ENCODE data around the gene NTF4.
"Not testable (repeated sequence)": the region's sequence is repeated elsewhere in the genome, so short reads cannot be mapped to it uniquely, and the experiment has no call there.

Gene NTF4

DNA sequence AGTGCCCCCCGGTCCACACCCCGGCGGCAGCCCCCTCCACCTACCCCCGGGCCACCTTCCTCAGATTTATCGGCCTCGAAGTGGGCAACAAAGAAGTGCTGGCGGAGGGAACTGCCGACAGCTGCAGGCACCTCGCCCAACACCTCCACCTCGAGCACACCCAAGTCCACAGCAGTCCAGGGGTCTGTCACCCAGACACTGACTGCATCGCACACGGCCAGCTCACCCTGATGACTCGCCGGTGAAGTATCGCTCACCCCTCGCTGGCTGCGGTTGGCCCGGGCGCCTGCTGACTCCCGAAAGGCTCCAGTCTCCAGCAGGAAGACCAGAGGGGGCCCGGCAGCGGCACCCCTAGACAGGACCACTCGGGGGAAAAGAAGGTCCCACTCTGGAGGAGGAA is 39.0 kb downstream of the NTF4 start:
- not testable (repeated sequence) for H3K36me3 ChIP-seq (ENCODE audit: control insufficient read depth, insufficient read depth, low read length); H3K4me3 ChIP-seq (ENCODE audit: low read depth, low read length); H3K9ac ChIP-seq (ENCODE audit: low read depth, low read length); H3K4me1 ChIP-seq (ENCODE audit: control insufficient read depth, insufficient read depth, low read length); H3K9me3 ChIP-seq (ENCODE audit: control insufficient read depth, insufficient read depth, low read length)
- peaks cover 13% of the 10 kb centered on the region for H3K27me3 ChIP-seq (ENCODE audit: control insufficient read depth, insufficient read depth, low read length)

DNA sequence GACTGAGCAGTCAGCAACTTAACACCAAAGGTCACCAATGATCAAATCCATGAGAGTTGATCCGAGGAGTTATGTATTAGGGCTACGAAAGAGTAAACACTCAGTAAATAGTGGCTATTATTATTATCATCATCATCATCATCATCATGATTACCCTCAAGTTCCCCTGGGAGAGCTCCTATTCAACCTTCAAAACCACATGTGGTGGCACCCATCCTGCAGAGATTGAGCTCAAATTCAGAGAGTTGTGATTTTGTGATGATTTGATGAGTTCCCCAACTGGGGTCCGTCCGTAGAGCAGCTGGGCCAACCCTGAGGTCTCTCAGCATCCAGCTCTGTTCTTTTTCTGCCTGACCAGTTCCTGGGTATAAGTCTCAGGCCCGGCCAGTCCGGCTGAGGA is 39.5 kb downstream of the NTF4 start:
- not testable (repeated sequence) for H3K4me3 ChIP-seq (ENCODE audit: low read depth, low read length); H3K36me3 ChIP-seq (ENCODE audit: control insufficient read depth, insufficient read depth, low read length); H3K9me3 ChIP-seq (ENCODE audit: control insufficient read depth, insufficient read depth, low read length); H3K9ac ChIP-seq (ENCODE audit: low read depth, low read length); H3K4me1 ChIP-seq (ENCODE audit: control insufficient read depth, insufficient read depth, low read length)
- H3K27me3 ChIP-seq (ENCODE audit: control insufficient read depth, insufficient read depth, low read length) = peaks cover 18% of the 10 kb centered on the region

DNA sequence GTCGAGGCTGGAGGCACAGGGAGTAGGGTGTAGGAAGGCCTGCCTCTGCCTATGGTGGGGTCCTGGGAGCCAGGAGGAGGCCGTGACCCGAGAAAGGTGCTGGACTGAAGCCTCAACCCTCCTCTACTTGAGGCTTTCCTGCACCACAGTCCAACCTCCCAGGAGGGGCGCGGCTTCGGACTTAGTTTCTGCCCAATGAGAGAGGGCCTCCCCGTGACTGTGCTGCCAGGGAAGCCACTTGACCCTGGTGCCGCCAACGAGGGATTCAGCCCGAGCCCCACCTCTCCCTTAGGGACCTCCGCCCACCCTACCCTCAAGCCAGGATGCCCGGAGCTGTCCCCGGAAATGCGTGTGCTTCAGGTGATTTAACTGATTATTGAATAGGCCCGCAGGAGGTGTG is 40.4 kb downstream of the NTF4 start, which contains the start of gene CGB3:
CGB3 (minus strand) TSS at position 101 of the 400 bp plus-strand sequence. CDS start 362 bp downstream, outside the sequence.
- not testable (repeated sequence) for H3K36me3 ChIP-seq (ENCODE audit: control insufficient read depth, insufficient read depth, low read length); H3K9me3 ChIP-seq (ENCODE audit: control insufficient read depth, insufficient read depth, low read length); H3K4me3 ChIP-seq (ENCODE audit: low read depth, low read length); H3K4me1 ChIP-seq (ENCODE audit: control insufficient read depth, insufficient read depth, low read length); H3K9ac ChIP-seq (ENCODE audit: low read depth, low read length)
- H3K27me3 ChIP-seq (ENCODE audit: control insufficient read depth, insufficient read depth, low read length) = peaks cover 18% of the 10 kb centered on the region

DNA sequence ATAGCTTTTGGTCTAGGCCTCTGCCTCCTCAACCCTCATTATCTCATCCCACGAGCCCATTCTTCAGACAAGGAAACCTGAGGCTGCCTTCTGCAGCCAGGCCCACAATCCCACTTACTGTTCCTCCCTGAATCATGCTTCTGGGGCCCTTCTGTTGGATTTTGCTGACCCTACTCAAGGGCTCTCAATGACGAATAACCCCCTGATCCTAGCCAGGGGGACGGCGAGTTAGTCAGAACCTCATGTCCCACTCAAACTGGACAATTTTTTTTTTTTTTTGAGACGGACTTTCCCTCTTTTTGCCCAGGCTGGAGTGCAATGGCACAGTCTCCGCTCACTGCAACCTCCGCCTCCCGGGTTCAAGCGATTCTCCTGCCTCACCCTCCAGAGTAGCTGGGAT is 42.5 kb downstream of the NTF4 start:
- peaks cover 9% of the 10 kb centered on the region for H3K4me1 ChIP-seq (ENCODE audit: control insufficient read depth, insufficient read depth, low read length)
- peaks cover 30% of the 10 kb centered on the region for H3K27me3 ChIP-seq (ENCODE audit: control insufficient read depth, insufficient read depth, low read length)
- H3K4me3 ChIP-seq (ENCODE audit: low read depth, low read length) = no peak overlapping the region
- no peak overlapping the region for H3K9ac ChIP-seq (ENCODE audit: low read depth, low read length)
- H3K9me3 ChIP-seq (ENCODE audit: control insufficient read depth, insufficient read depth, low read length) = no peaks in the 10 kb centered on the region
- no peaks in the 10 kb centered on the region for H3K36me3 ChIP-seq (ENCODE audit: control insufficient read depth, insufficient read depth, low read length)

GRCh38 chr19:49020931-49021895 is 43.4 kb downstream of the NTF4 start:
- Histone ChIP-seq H3K4me3 (ENCODE audit: low read depth, low read length) (no peak overlapping the region), H3K36me3 (ENCODE audit: control insufficient read depth, insufficient read depth, low read length) (peaks cover 1% of the 10 kb centered on the region), H3K4me1 (ENCODE audit: control insufficient read depth, insufficient read depth, low read length) (peaks cover 9% of the 10 kb centered on the region), H3K27me3 (ENCODE audit: control insufficient read depth, insufficient read depth, low read length) (peaks cover 30% of the 10 kb centered on the region), H3K9me3 (ENCODE audit: control insufficient read depth, insufficient read depth, low read length) (no peaks in the 10 kb centered on the region), H3K9ac (ENCODE audit: low read depth, low read length) (no peak overlapping the region)

- Histone ChIP-seq H3K9me3 (ENCODE audit: control insufficient read depth, insufficient read depth, low read length) (no peaks in the 10 kb centered on the region), H3K27me3 (ENCODE audit: control insufficient read depth, insufficient read depth, low read length) (peaks cover 30% of the 10 kb centered on the region), H3K4me1 (ENCODE audit: control insufficient read depth, insufficient read depth, low read length) (peaks cover 9% of the 10 kb centered on the region), H3K9ac (ENCODE audit: low read depth, low read length) (no peak overlapping the region), H3K4me3 (ENCODE audit: low read depth, low read length) (peak overlapping the region; percentile 30), H3K36me3 (ENCODE audit: control insufficient read depth, insufficient read depth, low read length) (peaks cover 10% of the 10 kb centered on the region)
Measured at GRCh38 chr19:49020342-49020741, 44.3 kb downstream of the NTF4 start.

- Histone ChIP-seq H3K27me3 (ENCODE audit: control insufficient read depth, insufficient read depth, low read length) (peaks cover 30% of the 10 kb centered on the region), H3K36me3 (ENCODE audit: control insufficient read depth, insufficient read depth, low read length) (peaks cover 18% of the 10 kb centered on the region), H3K4me3 (ENCODE audit: low read depth, low read length) (peak overlapping the region; percentile 53), H3K4me1 (ENCODE audit: control insufficient read depth, insufficient read depth, low read length) (peaks cover 9% of the 10 kb centered on the region), H3K9ac (ENCODE audit: low read depth, low read length) (no peak overlapping the region), H3K9me3 (ENCODE audit: control insufficient read depth, insufficient read depth, low read length) (no peaks in the 10 kb centered on the region)
Measured at GRCh38 chr19:49019242-49019932, 45.2 kb downstream of the NTF4 start.

GRCh38 chr19:49018388-49019241 is 46.0 kb downstream of the NTF4 start:
- not testable (repeated sequence) for H3K4me1 ChIP-seq (ENCODE audit: control insufficient read depth, insufficient read depth, low read length); H3K9ac ChIP-seq (ENCODE audit: low read depth, low read length); H3K9me3 ChIP-seq (ENCODE audit: control insufficient read depth, insufficient read depth, low read length)
- peaks cover 25% of the 10 kb centered on the region for H3K36me3 ChIP-seq (ENCODE audit: control insufficient read depth, insufficient read depth, low read length)
- H3K4me3 ChIP-seq (ENCODE audit: low read depth, low read length) = peak overlapping the region; percentile 50
- H3K27me3 ChIP-seq (ENCODE audit: control insufficient read depth, insufficient read depth, low read length) = peaks cover 30% of the 10 kb centered on the region

DNA sequence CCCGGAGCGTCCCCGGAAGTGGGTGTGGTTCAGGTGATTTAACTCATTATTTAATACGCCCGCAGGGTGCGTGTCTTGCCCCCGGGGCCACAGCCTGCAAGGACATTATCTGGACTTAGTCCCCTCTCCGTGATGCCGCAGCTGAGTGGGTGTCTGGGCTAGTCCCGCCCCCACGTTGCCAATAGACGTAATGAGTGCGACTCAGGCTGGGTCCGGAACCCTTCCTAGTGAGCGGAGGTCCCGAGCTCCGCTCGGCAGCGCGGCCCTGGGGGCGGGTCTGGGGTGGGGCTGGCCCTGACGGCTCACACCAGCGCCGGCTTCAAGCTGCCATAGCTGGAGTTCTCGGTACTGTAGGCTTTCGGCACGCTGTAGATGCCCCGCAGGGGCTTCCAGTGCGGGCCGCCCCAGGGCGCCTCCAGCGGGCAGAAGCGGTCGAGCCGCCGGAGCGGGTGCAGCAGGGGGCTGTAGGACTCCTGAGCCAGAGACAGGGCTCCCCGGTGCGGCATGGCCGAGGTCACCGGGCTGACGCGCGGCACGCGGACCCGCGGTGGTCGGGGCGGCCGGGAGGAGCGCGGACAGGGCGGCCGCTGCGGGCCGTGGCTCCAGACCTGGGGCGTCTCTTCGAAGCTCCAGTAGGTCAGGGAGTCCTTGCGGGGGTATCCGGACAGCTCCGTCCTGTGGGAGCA is 46.8 kb downstream of the NTF4 start:
- H3K9me3 ChIP-seq (ENCODE audit: control insufficient read depth, insufficient read depth, low read length) = no peaks in the 10 kb centered on the region
- H3K4me3 ChIP-seq (ENCODE audit: low read depth, low read length) = peak overlapping the region; percentile 50
- peaks cover 30% of the 10 kb centered on the region for H3K27me3 ChIP-seq (ENCODE audit: control insufficient read depth, insufficient read depth, low read length)
- peaks cover 9% of the 10 kb centered on the region for H3K4me1 ChIP-seq (ENCODE audit: control insufficient read depth, insufficient read depth, low read length)
- H3K9ac ChIP-seq (ENCODE audit: low read depth, low read length) = peak overlapping the region; percentile 24
- H3K36me3 ChIP-seq (ENCODE audit: control insufficient read depth, insufficient read depth, low read length) = peaks cover 25% of the 10 kb centered on the region

DNA sequence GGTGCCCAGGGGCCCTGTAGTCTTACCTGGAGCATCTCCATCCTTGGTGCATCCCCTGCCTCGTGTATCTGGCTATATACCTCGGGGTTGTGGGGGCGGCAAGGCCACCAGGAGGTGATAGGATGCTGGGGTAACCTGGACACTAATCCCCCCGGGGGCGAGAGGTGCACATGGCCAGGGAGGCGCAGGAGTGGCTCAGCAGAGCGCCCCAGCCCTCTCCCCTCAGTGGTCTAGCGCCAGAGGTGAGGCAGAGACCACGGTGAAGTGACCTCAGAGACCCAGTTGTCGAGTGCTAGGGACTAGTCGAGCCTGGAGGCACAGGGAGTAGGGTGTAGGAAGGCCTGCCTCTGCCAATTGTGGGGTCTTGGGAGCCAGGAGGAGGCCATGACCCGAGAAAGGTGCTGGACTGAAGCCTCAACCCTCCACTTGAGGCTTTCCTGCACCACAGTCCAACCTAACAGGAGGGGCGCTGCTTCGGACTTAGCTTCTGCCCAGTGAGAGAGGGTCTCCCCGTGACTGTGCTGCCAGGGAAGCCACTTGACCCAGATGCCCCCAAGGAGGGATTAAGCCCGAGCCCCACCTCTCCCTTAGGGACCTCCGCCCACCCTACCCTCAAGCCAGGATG is 47.5 kb downstream of the NTF4 start, which contains the start of gene LHB:
LHB (minus strand) TSS at position 51 of the 625 bp plus-strand sequence; CDS start at position 41, 10 bp downstream.
- Histone ChIP-seq H3K4me1 (ENCODE audit: control insufficient read depth, insufficient read depth, low read length) (peaks cover 9% of the 10 kb centered on the region), H3K4me3 (ENCODE audit: low read depth, low read length) (peak within 1 kb of the TSS; percentile 50), H3K36me3 (ENCODE audit: control insufficient read depth, insufficient read depth, low read length) (peaks cover 29% of the 10 kb centered on the region), H3K27me3 (ENCODE audit: control insufficient read depth, insufficient read depth, low read length) (peaks cover 30% of the 10 kb centered on the region), H3K9ac (ENCODE audit: low read depth, low read length) (peak within 1 kb of the TSS; percentile 24), H3K9me3 (ENCODE audit: control insufficient read depth, insufficient read depth, low read length) (no peaks in the 10 kb centered on the region)
